GM12878 (cell line): Measurements from ENCODE around the gene TRIM72. TPM values are rescaled to one million over a fixed set of nuclear protein-coding genes. Genes with fewer than 3 reads are reported as not detected.

ENCODE experiments used
- ATAC-seq: fragments of 200-7000 bp; cut with Tn5 transposase; 3 replicates; pipeline ENCODE4 v1.9.1; 2020; ENCODE audit warnings: mild to moderate bottlenecking, moderate library complexity
- BruUV-seq: library from RNA; stranded (reverse); fragments of 400-500 nt; replicated peaks from 2 replicates; lab custom pipeline; 2021; lab: Mats Ljungman, UMichigan
- CTCF ChIA-PET: fragments of 300-600 bp; sonication (Branson Sonifier 250); formaldehyde crosslinking; extraction: SDS; loops from one replicate; lab custom pipeline; 2021; ENCODE audit warnings: inconsistent platforms; lab: Yijun Ruan, JAX
- POLR2A ChIA-PET: fragments of 350-600 bp; formaldehyde crosslinking; extraction: SDS; loops from one replicate; lab custom pipeline; 2021; ENCODE audit warnings: inconsistent platforms; lab: Charles Lee
- RAD21 ChIA-PET: fragments of 300-600 bp; sonication (Branson Sonifier 250); formaldehyde crosslinking; loops from one replicate; lab custom pipeline; 2023; ENCODE audit warnings: antibody characterized with exemption; ENCODE audit not compliant: unreplicated experiment; lab: Charles Lee
- SMC1A ChIA-PET: fragments of 300-600 bp; sonication (Branson Sonifier 250); formaldehyde crosslinking; loops from one replicate; lab custom pipeline; 2023; ENCODE audit not compliant: unreplicated experiment, uncharacterized antibody; lab: Charles Lee
- DNase-seq: peaks from one replicate; pipeline ENCODE4 v3.0.0-alpha.2; 2011; ENCODE audit warnings: low read depth, low spot score
- FAIRE-seq: peaks from 3 replicates; lab custom pipeline; 2011; peaks lifted over from hg19 to GRCh38; lab: Jason Lieb, UNC
- H2AFZ ChIP-seq: 2 replicates; pipeline ENCODE4 v1.6.0; 2011; ENCODE audit warnings: low read depth, low read length, control low read depth; ENCODE audit not compliant: control insufficient read depth
- H3K27ac ChIP-seq: 2 replicates; pipeline ENCODE4 v1.5.1; 2011; ENCODE audit warnings: control low read depth; ENCODE audit not compliant: control insufficient read depth, insufficient read depth
- H3K27me3 ChIP-seq, 2 experiments: replicated peaks in 1 of 2; 2 replicates each; pipeline versions ENCODE4 v1.6.0 to v1.6.1; 2011; ENCODE audit warnings: low read length in 1 of 2; ENCODE audit not compliant: control insufficient read depth in 2 of 2, insufficient read depth in 2 of 2
- H3K36me3 ChIP-seq, 2 experiments: 2 replicates each; pipeline ENCODE4 v1.5.1; 2011; ENCODE audit warnings: low read length in 1 of 2; ENCODE audit not compliant: control insufficient read depth in 2 of 2, insufficient read depth in 2 of 2
- H3K4me1 ChIP-seq: 2 replicates; pipeline ENCODE4 v1.6.1; 2011; ENCODE audit warnings: mild to moderate bottlenecking, low read length, moderate library complexity, mixed read lengths; ENCODE audit not compliant: control insufficient read depth, insufficient read depth
- H3K4me2 ChIP-seq: 2 replicates; pipeline ENCODE4 v1.6.0; 2011; ENCODE audit warnings: control low read depth; ENCODE audit not compliant: control insufficient read depth, insufficient read depth
- H3K4me3 ChIP-seq: fragments of 200-600 bp; sonication (generic); 2 replicates; pipeline ENCODE4 v1.5.1; 2016
- H3K79me2 ChIP-seq: 2 replicates; pipeline ENCODE4 v1.6.0; 2011; ENCODE audit warnings: low read length; ENCODE audit not compliant: control insufficient read depth, insufficient read depth
- H3K9ac ChIP-seq: 2 replicates; pipeline ENCODE4 v1.8.0; 2011; ENCODE audit warnings: low read length, control low read depth, mixed read lengths; ENCODE audit not compliant: control insufficient read depth, insufficient read depth
- H3K9me3 ChIP-seq: replicated peaks from 3 replicates; pipeline ENCODE4 v1.5.1; 2011; ENCODE audit warnings: mild to moderate bottlenecking, low read length; ENCODE audit not compliant: control insufficient read depth, insufficient read depth
- H4K20me1 ChIP-seq: 2 replicates; pipeline ENCODE4 v1.6.0; 2011; ENCODE audit not compliant: control insufficient read depth, insufficient read depth
- CBX3 ChIP-seq: fragments of 200-600 bp; sonication (generic); IDR thresholded peaks from 2 replicates; pipeline ENCODE4 v1.6.1; 2016; ENCODE audit warnings: low read depth, borderline replicate concordance
- CEBPZ ChIP-seq: fragments of 150-350 bp; IDR thresholded peaks from 2 replicates; pipeline ENCODE4 v1.6.1; 2016; ENCODE audit warnings: low read depth, low read length
- FOS ChIP-seq: IDR thresholded peaks from 3 replicates; pipeline ENCODE4 v1.6.1; 2011; ENCODE audit warnings: borderline replicate concordance; ENCODE audit not compliant: insufficient read length; ENCODE audit errors: extremely low read depth
- IRF5 ChIP-seq: fragments of 450-650 bp; IDR thresholded peaks from 2 replicates; pipeline ENCODE4 v1.6.1; 2017; ENCODE audit warnings: borderline replicate concordance
- KLF5 ChIP-seq: fragments of 450-650 bp; IDR thresholded peaks from 2 replicates; pipeline ENCODE4 v1.6.1; 2014; ENCODE audit warnings: mild to moderate bottlenecking; ENCODE audit not compliant: partially characterized antibody
- MTA2 ChIP-seq: fragments of 450-650 bp; IDR thresholded peaks from 2 replicates; pipeline ENCODE4 v1.6.1; 2016; ENCODE audit warnings: low read depth, mild to moderate bottlenecking, moderate library complexity
- NFYA ChIP-seq: IDR thresholded peaks from 2 replicates; pipeline ENCODE4 v1.6.1; 2011; ENCODE audit warnings: low read depth, mild to moderate bottlenecking, low read length, improper control_type of control experiment, borderline replicate concordance
- PBX3 ChIP-seq: IDR thresholded peaks from 2 replicates; pipeline ENCODE4 v1.6.1; 2011; ENCODE audit warnings: mild to moderate bottlenecking, low read depth, low read length, moderate library complexity; ENCODE audit not compliant: insufficient replicate concordance
- PML ChIP-seq: IDR thresholded peaks from 2 replicates; pipeline ENCODE4 v1.6.1; 2012; ENCODE audit warnings: low read length, inconsistent platforms
- SIN3A ChIP-seq: IDR thresholded peaks from 2 replicates; pipeline ENCODE4 v1.6.1; 2012; ENCODE audit warnings: low read depth, low read length, improper control_type of control experiment
- WRNIP1 ChIP-seq: IDR thresholded peaks from 2 replicates; pipeline ENCODE4 v1.6.1; 2011; ENCODE audit warnings: low read depth, low read length, improper control_type of control experiment, borderline replicate concordance
- ZNF24 ChIP-seq: fragments of 450-650 bp; IDR thresholded peaks from 2 replicates; pipeline ENCODE4 v1.6.1; 2017; ENCODE audit warnings: antibody characterized with exemption, mild to moderate bottlenecking
- WGBS: methylation state at CpG from one replicate; pipeline ENCODE4 v1.1.6; 2016; ENCODE audit warnings: low lambda C conversion rate; ENCODE audit not compliant: insufficient replicate concordance, insufficient coverage; ENCODE audit errors: missing lambda C conversion rate; 5-methylcytosine and 5-hydroxymethylcytosine counted together
- in situ Hi-C: fragments of 300-500 bp; cut with MboI; formaldehyde crosslinking; loops from 9 replicates; pipeline ENCODE4 v1.14.3; 2018; ENCODE audit warnings: mixed read lengths
- intact Hi-C: fragments of 100-400 bp; cut with micrococcal nuclease; formaldehyde crosslinking; loops from one replicate; pipeline ENCODE4 v1.14.2; 2022; ENCODE audit not compliant: unreplicated experiment
- polyA plus RNA-seq, 11 experiments: library from polyadenylated mRNA; depleted of rRNA in 4 of 11; unstranded in 6 of 11; stranded (reverse) in 5 of 11; fragments of >200 nt; fragmentation: Nextera tagmentation in 4 of 11; fragmentation: Illumina TruSeq in 1 of 11; extraction: Ambion mirVana in 4 of 11; extraction: Trizol in 1 of 11; gene quantifications; 1 replicate in 1 of 11; 2 replicates in 10 of 11; pipeline versions ENCODE4 v1.2.1 to v1.2.3, GENCODE V29; 2011 to 2016; ENCODE audit warnings: inconsistent platforms in 2 of 11, missing spikeins in 2 of 11, low read depth in 1 of 11
- total RNA-seq, 4 experiments: library from RNA; depleted of rRNA in 3 of 4; stranded (reverse); fragments of >200 nt in 3 of 4; fragmentation: Illumina TruSeq in 1 of 4; extraction: Trizol in 1 of 4; gene quantifications; 2 replicates each; pipeline versions ENCODE4 v1.2.1 to v1.2.3, GENCODE V29; 2013 to 2021
- TF ChIP-seq, protein P1 (sequence below): fragments of 450-650 bp; conservative IDR thresholded peaks from 2 replicates; pipeline ENCODE4 v1.6.1; 2017; ENCODE audit warnings: mild to moderate bottlenecking, moderate library complexity

The TRIM72 gene
- total and polyA plus RNA-seq, 10 of the 15 experiments (the other 5 are each of a cell fraction or from before 2014, with no cell fraction given), result 0.03 to 1.2 (median 0.23) TPM; not detected in 1

DNA sequence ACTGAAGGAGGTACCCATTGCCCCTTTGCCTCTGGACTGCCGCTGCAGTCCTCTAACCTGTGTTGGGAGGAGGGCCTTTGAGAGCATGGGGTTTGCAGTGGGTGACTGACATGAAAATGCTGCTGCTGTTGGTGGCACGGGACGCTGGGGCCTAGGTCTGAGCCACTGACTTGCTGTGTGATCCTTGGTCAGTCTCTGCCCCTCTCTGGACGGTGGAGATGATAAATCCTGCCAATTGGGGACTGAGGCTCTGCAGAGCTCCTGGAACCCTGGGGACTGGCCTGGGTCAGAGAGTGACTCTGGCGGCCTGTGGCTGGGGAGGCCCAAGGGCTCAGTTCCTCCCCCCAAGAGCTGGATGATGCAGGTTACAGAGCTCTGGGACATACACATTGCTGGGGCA is 9.1 kb downstream of the TRIM72 start:
- Histone ChIP-seq H3K4me1 (no peaks in the 10 kb centered on the region), H3K9ac (no peak overlapping the region), H3K9me3 (no peaks in the 10 kb centered on the region), H3K79me2 (no peaks in the 10 kb centered on the region), H3K36me3 (no peaks in the 10 kb centered on the region), H3K27me3 (no peaks in the 10 kb centered on the region), H4K20me1 (no peaks in the 10 kb centered on the region), H3K4me2 (no peak overlapping the region), H3K27ac (no peak overlapping the region), H3K4me3 (no peak overlapping the region), H2AFZ (no peak overlapping the region)
- ATAC-seq (no peak), FAIRE-seq (no peak), DNase-seq (no peak)
- ChIA-PET RAD21 (no interaction called here), CTCF (no interaction called here), SMC1A (no interaction called here), POLR2A (interaction anchor here (0.6 kb wide), 2 partner anchors 63 to 184 kb away, joined by 3 to 4 read pairs; no protein-coding TSS in a partner anchor)
- intact Hi-C loops (no loop called here), in situ Hi-C loops (no loop called here)
- BruUV-seq, result no TSS peak
- 51% methylated on average over 5 of the region's 5 CpGs for WGBS
- TF ChIP-seq FOS (no peak), PBX3 (no peak), WRNIP1 (no peak), CEBPZ (no peak), ZNF24 (no peak), MTA2 (no peak), IRF5 (no peak), NFYA (no peak), CBX3 (no peak), SIN3A (no peak), KLF5 (no peak), PML (no peak)
- TF ChIP-seq, protein P1, sequence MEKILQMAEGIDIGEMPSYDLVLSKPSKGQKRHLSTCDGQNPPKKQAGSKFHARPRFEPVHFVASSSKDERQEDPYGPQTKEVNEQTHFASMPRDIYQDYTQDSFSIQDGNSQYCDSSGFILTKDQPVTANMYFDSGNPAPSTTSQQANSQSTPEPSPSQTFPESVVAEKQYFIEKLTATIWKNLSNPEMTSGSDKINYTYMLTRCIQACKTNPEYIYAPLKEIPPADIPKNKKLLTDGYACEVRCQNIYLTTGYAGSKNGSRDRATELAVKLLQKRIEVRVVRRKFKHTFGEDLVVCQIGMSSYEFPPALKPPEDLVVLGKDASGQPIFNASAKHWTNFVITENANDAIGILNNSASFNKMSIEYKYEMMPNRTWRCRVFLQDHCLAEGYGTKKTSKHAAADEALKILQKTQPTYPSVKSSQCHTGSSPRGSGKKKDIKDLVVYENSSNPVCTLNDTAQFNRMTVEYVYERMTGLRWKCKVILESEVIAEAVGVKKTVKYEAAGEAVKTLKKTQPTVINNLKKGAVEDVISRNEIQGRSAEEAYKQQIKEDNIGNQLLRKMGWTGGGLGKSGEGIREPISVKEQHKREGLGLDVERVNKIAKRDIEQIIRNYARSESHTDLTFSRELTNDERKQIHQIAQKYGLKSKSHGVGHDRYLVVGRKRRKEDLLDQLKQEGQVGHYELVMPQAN, result no peak
